Measurements from ENCODE around the gene LPIN3.

The LPIN3 gene

DNA sequence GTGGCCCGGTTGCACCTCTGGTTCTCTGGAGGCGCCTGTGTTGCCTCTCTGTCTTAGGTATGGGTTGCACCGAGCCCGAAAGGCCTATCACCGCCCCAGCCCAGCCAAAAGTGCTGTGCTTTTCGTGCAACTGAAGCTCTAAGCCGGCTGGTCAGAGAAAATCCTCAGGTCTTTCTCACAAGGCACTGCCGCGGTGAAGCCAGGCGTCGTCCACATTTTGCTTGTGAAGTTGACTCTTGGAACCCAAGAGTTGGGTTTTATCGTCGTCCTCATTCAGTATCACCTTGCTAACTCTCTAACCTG, 26.7 kb downstream of the LPIN3 start:
- no peak for DNase-seq

DNA sequence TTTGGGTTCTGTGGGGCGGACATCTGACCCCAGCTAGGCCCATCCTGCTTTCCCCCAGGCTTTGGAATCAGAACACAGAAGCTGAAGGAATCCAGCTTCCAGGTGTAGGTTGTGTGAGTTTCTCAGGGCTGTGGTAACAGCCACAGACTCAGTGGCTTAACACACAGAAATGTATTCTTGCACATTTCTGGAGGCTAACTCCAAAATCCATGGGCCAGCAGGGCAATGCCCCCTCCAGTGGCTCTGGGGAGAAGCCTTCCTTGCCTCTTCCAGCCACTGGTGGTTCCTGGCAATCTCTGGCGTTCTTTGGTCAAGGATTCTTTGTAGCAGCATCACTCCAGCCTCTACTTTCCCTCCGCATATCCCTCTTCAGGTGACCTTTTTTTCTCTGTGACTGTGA, 27.3 kb downstream of the LPIN3 start:
- DNase-seq, result no peak

DNA sequence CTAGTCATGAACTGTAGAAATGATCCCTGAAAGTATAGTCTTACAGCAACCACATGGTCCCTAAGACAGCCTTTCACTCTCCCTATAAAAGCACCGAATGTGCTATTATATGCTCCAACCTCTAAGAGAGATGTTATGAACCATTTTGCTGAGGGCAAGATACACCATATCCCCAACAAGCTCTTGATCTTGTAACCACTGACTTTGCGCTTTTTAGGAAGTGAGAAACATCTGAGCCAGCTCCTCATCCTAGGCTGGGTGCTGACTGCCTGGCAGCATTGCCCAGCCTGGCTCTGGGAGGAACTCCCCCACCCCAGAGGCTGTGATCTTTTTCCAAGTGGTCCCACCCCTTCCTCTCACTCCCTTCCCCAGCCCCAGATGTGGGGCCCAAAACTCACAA, 29.1 kb downstream of the LPIN3 start:
- DNase-seq, result no peak

DNA sequence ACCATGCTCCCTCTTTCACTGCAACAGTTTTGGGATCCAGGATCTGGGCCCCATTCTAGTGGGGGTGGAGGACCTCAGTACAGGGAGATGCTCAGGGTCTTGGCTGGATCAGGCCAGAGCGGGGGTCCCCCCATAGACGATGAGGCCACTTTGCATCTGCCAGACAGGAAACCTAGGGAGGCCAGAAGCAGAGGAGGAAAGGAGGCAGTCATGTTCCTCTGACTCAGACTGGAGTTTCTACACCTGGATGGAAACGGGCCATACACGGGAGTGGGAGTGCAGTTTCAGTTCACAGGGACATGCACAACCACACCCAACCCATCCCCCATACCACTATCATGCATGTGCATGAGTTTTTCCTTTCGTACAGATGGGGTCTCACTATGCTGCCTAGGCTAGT, 29.6 kb downstream of the LPIN3 start:
- no peak for DNase-seq

DNA sequence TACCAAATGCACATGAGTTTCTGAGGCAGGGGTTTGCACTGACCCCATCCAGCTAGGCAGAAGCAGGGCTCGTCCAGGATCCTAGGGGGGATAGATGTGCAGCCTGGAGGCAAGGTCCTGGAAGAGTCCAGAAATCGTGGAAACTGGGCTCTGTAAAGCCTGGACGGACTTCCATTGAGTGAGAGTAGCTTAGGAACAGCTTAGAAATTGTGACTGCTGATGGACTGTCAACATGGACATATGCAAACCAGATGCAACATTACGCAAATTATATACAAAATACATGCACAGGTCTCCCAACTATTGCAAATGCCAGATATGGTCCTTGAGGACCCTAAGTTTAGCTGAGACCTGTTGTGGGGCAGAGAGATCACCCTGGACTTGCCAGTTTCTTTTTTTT, 30.8 kb downstream of the LPIN3 start:
- DNase-seq, result no peak

DNA sequence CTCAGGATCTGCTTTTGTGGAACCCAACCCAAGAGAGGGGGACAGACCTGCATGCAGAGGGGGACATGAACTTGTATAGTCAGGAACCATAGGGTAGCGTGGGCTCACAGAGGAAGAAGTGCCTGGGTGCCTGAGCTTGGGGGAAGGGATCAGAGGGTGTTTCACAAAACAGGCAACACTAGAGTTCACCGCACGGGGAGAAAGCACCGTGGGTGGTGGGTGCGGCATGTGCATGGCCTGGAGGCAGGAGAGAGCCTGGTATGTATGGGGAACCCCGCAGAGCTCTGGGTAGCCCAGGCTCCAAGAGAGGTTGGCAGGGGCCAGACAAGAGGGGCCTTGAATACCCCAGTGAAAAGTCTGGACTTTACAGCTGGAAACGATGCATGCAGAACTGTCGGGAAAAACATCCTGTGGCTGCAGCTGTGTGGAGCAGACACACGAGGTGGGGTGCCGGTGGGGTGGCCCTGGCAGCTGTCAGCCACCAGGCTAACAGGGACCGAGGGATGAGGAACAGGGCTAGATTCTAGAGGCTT, 32.7 kb downstream of the LPIN3 start:
- no peak for DNase-seq

DNA sequence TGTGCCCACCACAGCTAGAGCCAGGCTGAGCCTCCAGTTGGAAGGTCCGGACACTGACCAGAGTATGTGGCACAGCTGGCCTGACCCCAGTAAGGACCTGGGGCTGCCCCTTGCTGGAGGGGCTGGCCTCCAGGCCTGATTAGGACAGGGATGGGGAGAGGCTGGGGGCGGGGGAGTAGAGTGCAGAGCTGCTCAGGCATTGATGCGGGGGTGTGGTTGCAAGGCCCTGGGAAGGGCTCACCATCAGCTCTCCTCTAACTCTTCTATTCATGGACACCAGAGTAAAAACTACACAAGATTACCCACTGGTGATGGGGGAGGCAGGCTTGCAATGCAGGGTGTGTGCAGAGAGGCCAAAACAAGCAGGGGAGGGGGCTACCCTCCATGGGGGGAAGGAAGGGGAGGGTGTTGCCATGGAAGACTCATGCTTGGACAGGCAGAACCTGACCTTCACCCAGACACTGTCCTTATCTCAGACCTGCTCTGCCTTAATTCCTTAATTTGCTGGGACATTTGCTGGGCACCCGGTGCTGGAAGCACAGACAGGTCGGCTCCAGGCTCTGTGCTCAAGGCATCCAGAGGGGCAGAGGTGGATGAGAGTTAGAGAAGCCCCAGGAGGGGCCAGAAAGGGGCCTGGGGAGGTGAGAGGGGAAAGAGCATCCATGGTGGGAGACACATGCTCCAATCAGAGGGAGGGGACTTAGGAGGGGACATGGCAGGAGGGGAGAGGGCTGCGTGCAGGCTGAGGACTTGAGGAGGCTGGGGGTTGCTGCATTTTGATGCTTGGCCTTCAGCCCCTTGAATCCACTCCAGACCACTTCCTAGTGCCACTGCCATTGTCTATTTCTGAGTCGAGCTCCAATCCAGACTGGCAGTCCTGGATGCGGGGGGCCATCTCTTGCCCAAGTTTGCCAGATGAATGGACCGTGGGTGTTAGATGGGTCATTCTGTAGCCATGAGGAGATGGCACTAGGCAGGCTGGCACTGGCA, 33.6 kb downstream of the LPIN3 start:
- no peak for DNase-seq

DNA sequence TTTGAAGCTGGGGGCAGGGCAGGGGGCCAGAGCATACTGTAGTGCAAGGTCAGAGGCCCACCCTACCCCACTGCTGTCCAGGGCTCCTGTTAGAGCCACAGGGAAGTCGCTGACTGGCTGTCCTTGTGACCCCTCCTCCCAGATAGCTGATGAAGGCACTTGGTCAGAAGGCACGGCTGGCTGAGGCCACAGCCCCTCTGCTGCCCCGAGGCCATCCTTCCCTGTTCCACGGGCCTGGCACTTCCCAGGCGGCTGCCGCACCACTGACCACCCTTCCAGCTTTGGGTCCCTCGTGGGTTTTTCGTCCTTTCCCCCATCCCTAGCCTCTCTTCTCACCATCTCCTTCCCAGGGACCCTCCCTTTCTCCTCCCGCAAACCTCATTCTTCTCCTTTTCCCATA, 35.2 kb downstream of the LPIN3 start:
- no peak for DNase-seq

DNA sequence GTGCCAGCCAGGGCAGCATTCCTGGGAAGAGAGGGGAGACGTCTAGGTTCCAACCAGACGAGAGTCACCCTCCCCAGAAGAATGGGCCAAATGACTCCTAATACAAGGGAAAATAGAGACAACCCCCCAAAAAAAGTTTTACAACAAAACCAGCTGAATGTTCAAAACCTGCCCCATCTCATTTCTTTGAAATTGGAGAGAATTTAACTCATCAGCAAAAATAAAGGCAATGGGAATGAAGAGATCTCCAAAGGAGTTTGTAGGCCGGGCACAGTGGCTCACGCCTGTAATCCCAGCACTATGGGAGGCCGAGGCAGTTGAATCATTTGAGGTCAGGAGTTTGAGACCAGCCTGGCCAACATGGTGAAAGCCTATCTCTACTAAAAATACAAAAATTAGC, 35.7 kb downstream of the LPIN3 start:
- DNase-seq, result no peak

DNA sequence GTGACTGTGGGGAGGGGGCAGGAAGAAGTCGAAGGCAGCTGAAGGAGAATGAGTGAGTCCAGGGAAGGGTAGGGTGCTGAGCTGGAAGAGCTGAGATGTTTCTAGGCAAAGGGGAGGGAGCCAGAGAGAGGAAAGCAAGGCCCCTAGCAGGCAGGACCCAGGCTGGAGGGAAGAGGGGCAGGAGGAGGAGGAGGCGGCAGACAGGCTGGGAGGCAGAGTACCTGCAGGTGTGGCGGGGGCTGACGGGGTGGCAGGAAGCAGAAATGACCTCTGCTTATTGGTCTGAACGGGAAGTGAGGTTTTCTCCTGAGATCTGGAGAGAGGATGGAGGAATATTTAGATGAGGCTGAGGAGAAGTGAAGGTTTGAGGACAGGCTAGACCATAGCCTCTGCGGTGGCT, 36.7 kb downstream of the LPIN3 start:
- DNase-seq, result no peak

DNA sequence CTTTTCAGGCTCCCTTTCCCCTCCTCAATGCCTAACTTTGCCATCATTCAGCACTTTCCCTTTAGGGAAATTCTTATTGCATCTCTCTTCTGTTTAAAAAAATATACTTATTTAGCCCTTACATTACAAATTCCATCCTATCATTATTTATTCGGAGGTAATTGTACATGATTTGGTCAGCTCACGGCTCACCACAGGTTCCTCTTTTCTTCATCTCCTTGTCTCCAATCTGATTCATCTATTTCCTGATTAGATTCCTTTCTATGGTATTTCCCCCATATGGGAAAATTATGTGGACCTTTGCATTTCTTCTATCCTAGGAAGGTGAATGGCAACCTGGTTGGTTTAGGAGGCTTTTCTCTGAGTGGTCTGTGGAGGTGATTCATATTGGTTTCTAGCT, 38.9 kb downstream of the LPIN3 start:
- no peak for DNase-seq

DNA sequence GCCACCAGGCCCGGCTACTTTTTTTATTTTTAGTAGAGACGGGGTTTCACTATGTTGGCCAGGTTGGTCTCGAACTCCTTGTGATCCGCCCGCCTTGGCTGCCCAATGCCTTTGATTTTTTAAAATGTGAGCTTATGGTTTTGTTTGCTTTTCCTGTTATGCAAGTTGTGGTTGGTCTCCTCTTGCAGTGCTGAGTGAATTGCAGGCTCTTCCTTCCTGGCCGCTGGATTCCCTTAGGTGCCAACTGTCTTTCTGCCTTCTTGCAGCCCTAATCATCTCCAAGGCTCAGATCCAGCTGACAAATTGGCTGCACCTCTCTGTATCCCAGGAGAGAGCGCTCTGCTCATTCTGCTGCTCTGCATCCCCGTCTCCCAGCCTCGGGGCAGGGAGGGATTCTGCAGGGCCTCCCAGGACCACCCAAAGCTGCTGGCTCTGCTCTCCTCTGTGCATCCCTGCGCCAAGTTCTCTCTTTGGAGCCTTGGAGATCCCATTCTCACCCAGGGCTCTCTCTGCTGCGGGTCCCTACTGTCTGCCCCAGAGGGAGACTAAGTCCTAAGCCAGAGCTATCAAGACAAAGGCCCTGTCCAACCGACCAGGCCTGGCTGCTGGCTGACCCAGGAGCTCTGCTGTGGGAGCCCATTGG, 40.1 kb downstream of the LPIN3 start:
- DNase-seq, result no peak

DNA sequence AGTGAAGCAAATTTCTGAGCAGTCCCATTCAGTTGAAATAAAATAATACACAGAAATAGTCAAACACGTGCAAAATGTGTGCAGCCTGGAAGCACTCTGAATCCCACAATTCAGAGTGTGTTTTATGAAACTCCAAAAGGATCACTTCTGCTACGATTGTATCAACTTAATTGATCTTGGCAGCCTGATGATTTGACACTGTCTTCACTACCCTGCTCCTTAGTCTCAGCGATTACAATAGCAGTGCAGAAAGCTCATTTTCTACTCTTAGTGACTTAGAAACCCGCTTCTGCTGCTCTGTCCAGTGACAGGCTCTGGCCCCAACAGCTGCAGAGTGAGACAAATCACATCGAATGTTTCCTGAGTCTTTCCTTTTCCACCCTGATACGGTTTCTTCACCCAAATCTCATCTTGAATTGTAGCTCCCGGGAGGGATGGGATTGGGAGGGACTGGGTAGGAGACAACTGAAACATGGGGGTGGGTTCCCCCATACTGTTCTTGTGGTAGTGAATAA, 42.2 kb downstream of the LPIN3 start:
- no peak for DNase-seq

DNA sequence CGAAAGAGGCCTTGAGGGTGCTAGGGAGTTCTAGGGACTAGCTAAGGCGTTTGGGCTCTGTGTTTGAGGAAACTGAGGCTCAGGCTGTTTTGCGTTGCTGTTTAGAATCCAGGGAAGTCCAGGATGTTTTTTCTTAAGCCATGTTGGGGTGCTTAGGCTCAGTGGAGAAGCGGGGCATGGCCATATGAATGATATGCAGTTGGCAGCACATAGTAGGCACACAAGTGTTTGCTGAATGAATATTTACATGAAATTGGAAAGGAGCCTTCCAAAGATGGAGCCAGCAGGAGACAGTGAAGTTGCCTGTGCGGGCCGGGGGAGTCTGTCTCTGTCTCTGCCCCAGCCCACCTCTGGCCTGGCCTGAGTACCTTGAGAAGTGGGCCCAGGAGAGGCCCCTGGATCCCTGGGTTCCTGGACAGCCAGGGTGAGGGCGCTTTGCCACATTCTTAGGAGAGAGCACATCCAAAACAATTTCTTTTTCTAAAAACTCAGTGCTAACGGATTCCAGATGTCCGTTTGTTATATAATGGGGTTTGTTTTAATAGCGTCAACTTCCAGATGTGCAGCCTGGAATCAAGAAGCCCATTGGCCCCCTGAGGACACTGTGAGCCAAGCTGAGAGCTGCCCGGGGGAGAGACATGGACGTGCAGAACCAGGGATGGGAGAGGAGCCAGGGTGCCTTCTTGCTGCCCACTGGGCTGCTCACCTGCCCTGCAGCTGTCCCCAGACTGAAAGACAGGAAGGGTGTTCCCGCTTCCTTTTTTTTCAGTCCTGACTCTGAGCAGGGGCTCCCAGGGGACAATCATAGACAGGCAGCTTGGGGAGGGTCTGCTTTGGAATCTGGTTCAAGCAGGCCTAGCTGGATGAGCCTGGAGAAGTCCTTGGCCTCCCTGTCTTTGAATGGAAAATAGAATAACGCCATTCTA, 46.1 kb downstream of the LPIN3 start:
- DNase-seq, result no peak

DNA sequence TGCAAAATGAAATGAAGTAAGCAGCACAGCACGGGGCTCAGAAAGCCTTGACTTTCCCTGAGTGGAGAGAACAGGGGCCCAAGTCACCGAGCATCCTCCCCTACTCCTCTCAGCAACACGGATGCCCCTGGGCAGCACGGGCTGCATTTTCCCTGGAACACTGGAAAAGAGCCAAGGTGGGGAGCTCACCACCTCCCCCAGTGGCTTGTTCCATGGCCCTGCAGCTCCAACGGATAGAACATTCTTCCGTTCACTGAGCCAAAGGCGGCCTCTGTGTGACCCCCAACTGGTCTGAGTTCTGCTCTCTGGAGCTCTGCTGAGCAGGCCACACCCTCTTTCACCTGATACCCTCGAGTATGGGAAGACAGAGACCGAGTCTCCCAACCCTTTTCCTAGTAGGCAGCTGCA, 46.8 kb downstream of the LPIN3 start:
- no peak for DNase-seq

DNA sequence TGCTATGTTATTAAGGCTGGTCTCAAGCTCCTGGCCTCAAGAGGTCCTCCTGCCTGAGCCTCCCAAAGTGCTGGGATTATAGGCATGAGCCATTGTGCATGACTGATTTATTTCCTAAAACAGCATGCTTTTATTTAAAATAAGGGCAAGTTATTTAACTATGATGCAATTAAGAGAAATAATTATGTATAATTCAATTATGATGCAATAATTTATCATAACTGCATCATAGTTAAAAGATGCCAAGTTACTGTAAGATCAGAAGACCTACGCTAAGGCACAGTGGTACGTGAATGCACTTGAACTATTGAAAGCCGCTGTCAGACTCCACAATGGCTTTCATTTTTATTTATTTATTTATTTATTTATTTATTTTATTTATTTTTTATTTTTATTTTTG, 50.3 kb downstream of the LPIN3 start:
- DNase-seq, result no peak

DNA sequence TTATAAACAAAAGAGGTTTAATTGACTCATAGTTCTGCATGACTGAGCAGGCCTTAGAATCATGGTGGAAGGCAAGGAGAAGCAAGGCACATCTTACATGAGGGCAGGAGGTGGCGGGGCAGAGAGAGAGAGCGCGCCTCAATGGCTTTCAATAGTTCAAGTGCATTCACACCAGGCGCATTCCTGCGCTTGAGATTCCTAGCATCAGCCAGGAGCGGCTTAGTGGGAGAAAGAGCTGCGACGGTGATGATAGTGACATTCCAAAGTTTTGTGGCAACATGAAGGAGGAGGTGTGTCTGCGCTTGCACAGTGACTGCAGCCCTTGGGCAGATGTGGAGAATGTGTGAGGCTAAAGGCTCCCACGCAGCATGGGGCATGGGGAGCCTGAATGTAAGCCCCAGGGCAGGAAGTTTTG, 51.0 kb downstream of the LPIN3 start:
- DNase-seq, result no peak

DNA sequence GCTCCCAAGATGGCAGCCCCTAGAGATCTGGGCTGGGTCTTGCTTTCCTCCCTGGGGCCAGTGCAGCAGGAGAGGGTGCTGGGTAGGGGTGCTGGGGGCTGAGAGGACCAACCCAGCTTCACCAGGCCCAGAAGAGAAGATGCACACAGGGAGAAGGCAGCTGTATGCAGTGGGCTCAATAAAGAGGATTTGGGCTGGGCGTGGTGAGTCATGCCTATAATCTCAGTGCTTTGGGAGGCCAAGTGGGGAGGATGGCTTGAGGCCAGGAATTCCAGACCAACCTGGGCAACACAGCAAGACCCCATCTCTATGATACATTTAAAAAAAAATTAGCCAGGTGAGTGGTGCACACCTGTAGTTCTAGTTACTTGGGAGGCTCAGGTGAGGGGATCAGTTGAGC, 51.7 kb downstream of the LPIN3 start:
- no peak for DNase-seq

DNA sequence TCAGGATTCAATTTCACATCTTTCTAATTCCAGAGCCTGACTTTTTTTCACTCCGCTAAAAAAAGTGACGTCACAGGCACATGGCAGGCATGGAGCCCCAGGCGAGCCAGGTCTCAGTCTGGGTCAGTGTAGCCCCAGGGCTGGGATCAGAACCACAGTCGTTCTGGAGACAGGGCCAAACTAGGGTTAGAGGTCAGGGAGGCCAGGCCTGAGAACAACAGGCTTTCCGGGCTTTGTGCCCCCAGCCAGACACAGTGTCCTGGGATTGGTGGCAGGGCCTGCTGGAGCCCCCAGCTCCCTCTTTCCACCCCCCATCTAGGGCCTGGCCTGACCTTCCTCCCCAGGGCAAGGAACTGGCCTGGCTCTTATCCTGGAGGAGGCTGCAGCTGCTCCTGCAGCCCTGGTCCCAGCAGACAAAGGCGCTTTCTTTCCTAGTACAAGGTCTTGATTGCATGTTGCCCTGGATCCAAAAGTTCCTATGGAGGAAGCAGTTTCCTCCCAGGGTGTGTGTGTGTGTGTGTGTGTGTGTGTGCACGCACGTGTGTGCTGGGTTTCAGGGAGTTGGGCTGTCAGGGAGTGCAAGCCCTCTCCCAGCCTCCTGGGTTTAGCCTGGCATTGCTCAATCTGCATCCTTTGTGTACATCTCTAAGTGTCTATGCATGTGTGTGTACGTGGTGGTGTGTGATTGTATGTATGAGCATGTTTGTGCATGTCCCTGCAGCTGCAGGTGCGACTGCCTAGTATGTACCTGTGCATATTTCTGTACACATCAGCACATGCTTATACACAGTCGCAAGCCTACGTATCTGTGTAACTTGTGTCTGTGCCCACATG, 52.5 kb downstream of the LPIN3 start:
- no peak for DNase-seq

DNA sequence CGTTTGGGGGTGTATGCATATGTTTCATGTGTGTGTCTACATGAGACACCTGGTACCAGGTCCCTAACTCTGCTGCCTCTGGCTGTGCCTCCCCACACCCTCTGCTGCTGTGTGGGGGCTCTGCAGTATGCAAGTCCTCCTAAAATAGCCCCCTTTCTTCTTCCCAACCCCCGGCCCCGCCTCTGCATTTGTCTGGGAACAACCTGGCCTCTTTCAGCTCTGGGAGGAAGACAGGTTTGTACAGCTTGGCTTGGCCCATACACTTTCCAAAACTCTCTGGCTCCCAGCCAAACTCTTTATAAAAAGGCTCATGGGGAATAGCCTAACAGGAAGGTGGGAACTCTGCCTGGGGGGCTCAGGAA, 53.1 kb downstream of the LPIN3 start:
- DNase-seq, result no peak

DNA sequence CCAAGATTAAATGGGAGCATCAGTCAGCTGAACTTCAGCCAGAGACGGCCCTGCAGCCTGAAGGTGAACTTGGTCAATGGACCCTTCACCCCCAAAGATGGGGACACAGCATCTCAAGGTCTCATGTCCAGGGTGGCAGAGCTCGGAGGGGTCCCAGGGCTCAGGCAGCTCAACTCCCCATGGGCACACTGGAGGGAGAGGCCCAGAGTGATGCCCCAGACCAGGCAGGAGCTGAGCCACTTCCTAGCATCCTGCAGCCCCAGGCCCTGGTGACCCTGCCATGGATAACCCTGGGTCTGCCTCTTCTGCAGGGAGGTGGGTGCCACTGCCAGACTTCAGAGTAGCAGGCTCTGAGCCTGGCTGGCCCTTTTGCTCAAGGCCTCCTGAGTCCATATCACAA, 53.5 kb downstream of the LPIN3 start:
- no peak for DNase-seq

Data from NK-92 treated with Interleukin-12 subunit alpha and Interleukin-12 subunit beta, amount 100 ng/mL, for 24 hours (cell line).